Muscle of leg (tissue), 11 donors: ENCODE measurements around the gene ZNF423. TPM values are rescaled to one million over a fixed set of nuclear protein-coding genes. Genes with fewer than 3 reads are reported as not detected.
A peak's percentile ranks its signal among the peaks of the same experiment; 100 is the strongest.

Source experiments
- DNase-seq: peaks from one replicate; pipeline ENCODE4 v3.0.0; 2013
- H3K27ac ChIP-seq: one replicate; pipeline ENCODE4 v1.5.1; 2013; ENCODE audit warnings: mild to moderate bottlenecking, low read length, control low read depth
- H3K27me3 ChIP-seq: one replicate; pipeline ENCODE4 v1.6.1; 2013; ENCODE audit warnings: low read length; ENCODE audit not compliant: control insufficient read depth, insufficient read depth
- H3K36me3 ChIP-seq: one replicate; pipeline ENCODE4 v1.6.1; 2013; ENCODE audit warnings: low read length; ENCODE audit not compliant: control insufficient read depth, insufficient read depth
- H3K4me1 ChIP-seq: one replicate; pipeline ENCODE4 v1.6.1; 2013; ENCODE audit warnings: low read length; ENCODE audit not compliant: control insufficient read depth, insufficient read depth
- H3K4me3 ChIP-seq: one replicate; pipeline ENCODE4 v1.5.1; 2013; ENCODE audit warnings: low read length, control low read depth
- H3K9me3 ChIP-seq: replicated peaks from 2 replicates; pipeline ENCODE4 v1.6.1; 2013; ENCODE audit warnings: low read depth, low read length; ENCODE audit not compliant: control insufficient read depth
- WGBS: methylation state at CpG from one replicate; pipeline ENCODE4 v1.1.5; 2013; ENCODE audit warnings: missing lambda C conversion rate; ENCODE audit not compliant: insufficient coverage; 5-methylcytosine and 5-hydroxymethylcytosine counted together
- polyA plus RNA-seq, 8 donors: library from polyadenylated mRNA; unstranded; fragments of 120-200 nt; gene quantifications; one replicate each; pipeline versions ENCODE4 v1.2.1 to v1.2.3, GENCODE V29; 2013; ENCODE audit warnings: inconsistent platforms in 1 of 8, low replicate concordance in 1 of 8; ENCODE audit not compliant: insufficient read length in 8 of 8, insufficient read depth in 1 of 8
- total RNA-seq: library from RNA; stranded (reverse); fragments of 120-200 nt; gene quantifications from one replicate; pipeline ENCODE4 v1.2.4, GENCODE V29; 2013

Gene ZNF423
- total and polyA plus RNA-seq, 9 donors = 15.8 to 30.0 (median 25.5) TPM

DNA sequence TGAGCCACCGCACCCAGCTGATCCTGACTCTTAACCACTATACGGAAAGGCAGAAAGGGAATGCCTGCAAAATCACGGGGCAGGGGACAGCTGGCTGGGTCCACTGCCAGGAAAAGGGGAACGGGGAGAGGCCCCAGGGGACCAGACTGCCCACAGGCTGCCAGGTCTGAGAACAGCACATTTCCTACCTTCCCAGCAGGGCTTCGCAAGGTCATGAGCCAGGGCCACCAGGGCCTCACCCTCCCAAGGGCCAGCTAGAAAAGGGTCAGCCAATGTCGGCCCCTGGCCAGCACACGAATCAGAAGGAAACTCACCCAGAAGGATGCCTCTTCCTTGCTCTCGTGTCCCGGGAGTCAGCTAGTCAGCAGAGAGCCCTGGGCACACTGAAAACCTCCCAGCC, 118.4 kb downstream of the ZNF423 start:
- no peak overlapping the region for H3K27ac ChIP-seq
- 56% methylated on average over 7 of the region's 9 CpGs for WGBS
- no peak for DNase-seq
- H3K4me3 ChIP-seq = no peak overlapping the region
- H3K4me1 ChIP-seq = peaks cover 47% of the 10 kb centered on the region
- H3K36me3 ChIP-seq = no peaks in the 10 kb centered on the region
- H3K27me3 ChIP-seq = no peaks in the 10 kb centered on the region
- H3K9me3 ChIP-seq = no peaks in the 10 kb centered on the region

- Histone ChIP-seq H3K9me3 (peaks cover 9% of the 10 kb centered on the region), H3K36me3 (peaks cover 14% of the 10 kb centered on the region), H3K27ac (no peak overlapping the region), H3K4me3 (no peak overlapping the region), H3K4me1 (peaks cover 37% of the 10 kb centered on the region), H3K27me3 (no peaks in the 10 kb centered on the region)
- DNase-seq = peak; percentile 87
- 19% methylated on average over 10 of the region's 10 CpGs for WGBS
Measured at GRCh38 chr16:49734331-49734730, 121.6 kb downstream of the ZNF423 start.

DNA sequence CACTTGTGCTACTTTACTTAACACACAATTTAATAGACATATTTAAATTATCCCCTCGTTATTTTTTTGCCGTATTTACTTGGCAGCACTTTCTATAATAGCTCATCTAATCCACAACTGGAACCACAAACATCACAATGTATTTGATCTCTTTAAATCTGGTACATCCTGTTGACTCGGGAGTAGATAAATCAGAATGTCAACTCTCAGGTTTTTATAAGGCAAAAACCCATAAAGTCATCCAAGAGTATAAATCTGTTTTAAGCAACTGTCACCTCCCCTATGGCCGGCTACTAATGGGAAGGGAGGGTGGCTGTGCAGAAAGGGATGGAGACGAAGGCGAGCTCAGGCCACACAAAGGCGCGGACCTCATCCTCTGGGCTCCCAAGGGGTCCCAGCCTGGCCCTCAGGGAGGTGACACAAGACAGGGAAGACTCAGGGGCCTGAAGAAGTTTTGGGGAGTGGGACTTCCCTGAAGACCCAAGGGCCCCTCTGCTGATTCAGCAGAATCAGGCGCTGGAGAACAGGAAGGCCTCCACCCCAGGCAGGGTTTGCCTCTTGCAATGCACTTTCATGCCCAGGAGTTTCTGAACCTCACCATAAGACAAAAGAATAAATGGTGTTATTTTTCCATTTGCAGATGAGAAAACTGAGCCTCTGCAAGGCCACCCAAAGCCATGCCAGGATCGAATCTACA, 122.5 kb downstream of the ZNF423 start:
- WGBS = 70% methylated on average over 5 of the region's 10 CpGs

GRCh38 chr16:49731911-49732310, 124.0 kb downstream of the ZNF423 start:
- Histone ChIP-seq H3K27ac (no peak overlapping the region), H3K4me1 (peaks cover 25% of the 10 kb centered on the region), H3K4me3 (no peak overlapping the region), H3K9me3 (peaks cover 11% of the 10 kb centered on the region), H3K27me3 (no peaks in the 10 kb centered on the region), H3K36me3 (peaks cover 21% of the 10 kb centered on the region)
- WGBS = no CpG with 5 or more reads among the region's 3 CpGs
- DNase-seq = no peak

More for the DNA sequence above, 122.5 kb downstream of the ZNF423 start:
- DNase-seq = no peak
- H3K9me3 ChIP-seq = peaks cover 11% of the 10 kb centered on the region
- H3K27me3 ChIP-seq = no peaks in the 10 kb centered on the region
- H3K36me3 ChIP-seq = peaks cover 21% of the 10 kb centered on the region
- peaks cover 34% of the 10 kb centered on the region for H3K4me1 ChIP-seq
- H3K4me3 ChIP-seq = no peak overlapping the region
- no peak overlapping the region for H3K27ac ChIP-seq

GRCh38 chr16:49730772-49731171, 125.1 kb downstream of the ZNF423 start:
- Histone ChIP-seq H3K4me1 (peaks cover 23% of the 10 kb centered on the region), H3K9me3 (peaks cover 11% of the 10 kb centered on the region), H3K36me3 (peaks cover 22% of the 10 kb centered on the region), H3K27me3 (no peaks in the 10 kb centered on the region), H3K4me3 (no peak overlapping the region), H3K27ac (no peak overlapping the region)
- 60% methylated on average over 5 of the region's 12 CpGs for WGBS
- DNase-seq = peak; percentile 51

DNA sequence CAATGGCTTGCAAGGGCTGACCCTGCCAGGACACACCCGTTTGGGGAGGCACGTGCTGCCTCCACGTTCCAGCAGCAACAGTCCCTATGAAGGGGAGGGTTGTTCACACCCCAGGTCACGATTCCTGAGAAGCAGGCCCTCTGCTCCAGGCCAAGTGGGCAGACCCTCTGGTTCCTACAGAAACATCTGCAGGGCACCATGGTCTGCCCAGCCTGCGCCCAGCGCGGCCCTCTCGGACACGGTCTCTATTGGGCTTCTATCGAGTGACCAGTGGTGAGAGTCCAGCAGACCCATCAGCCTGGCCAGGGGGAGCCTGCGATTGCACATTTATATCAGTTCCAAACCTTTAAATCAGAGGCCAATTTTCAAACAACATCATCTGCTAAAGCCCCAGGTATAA, 128.3 kb downstream of the ZNF423 start:
- no peaks in the 10 kb centered on the region for H3K27me3 ChIP-seq
- WGBS = 88% methylated on average over 10 of the region's 11 CpGs
- H3K4me1 ChIP-seq = peaks cover 9% of the 10 kb centered on the region
- H3K27ac ChIP-seq = no peak overlapping the region
- peaks cover 11% of the 10 kb centered on the region for H3K9me3 ChIP-seq
- peaks cover 26% of the 10 kb centered on the region for H3K36me3 ChIP-seq
- no peak overlapping the region for H3K4me3 ChIP-seq
- no peak for DNase-seq

- Histone ChIP-seq H3K27ac (no peak overlapping the region), H3K4me1 (peaks cover 8% of the 10 kb centered on the region), H3K4me3 (no peak overlapping the region), H3K9me3 (peaks cover 11% of the 10 kb centered on the region), H3K27me3 (no peaks in the 10 kb centered on the region), H3K36me3 (peaks cover 26% of the 10 kb centered on the region)
- WGBS = 93% methylated on average over 5 of the region's 6 CpGs
- DNase-seq = no peak
Measured at GRCh38 chr16:49726155-49726554, 129.8 kb downstream of the ZNF423 start.

DNA sequence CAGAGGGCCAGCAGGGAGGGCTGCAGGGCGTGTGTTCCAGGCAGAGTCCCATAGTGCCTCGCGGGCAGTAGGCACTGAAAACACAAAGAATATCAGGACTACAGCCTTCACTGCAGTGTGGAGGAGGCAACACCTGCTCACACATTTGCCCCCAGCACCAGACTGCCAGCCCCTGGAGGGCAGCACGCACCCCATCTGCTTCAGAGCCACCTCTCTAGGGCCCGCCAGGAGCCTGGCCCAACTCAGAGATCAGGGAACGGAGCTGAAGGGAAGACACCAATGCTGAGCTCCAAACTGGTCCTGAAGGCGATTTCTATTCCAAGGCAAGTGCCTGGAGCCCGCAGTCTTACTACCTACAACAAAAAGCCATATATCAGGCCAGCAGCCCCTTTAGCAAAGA, 130.3 kb downstream of the ZNF423 start:
- Histone ChIP-seq H3K4me3 (no peak overlapping the region), H3K4me1 (peaks cover 7% of the 10 kb centered on the region), H3K27me3 (no peaks in the 10 kb centered on the region), H3K9me3 (peaks cover 11% of the 10 kb centered on the region), H3K27ac (no peak overlapping the region), H3K36me3 (peaks cover 24% of the 10 kb centered on the region)
- no peak for DNase-seq
- 91% methylated on average over 5 of the region's 8 CpGs for whole genome bisulfite sequencing

DNA sequence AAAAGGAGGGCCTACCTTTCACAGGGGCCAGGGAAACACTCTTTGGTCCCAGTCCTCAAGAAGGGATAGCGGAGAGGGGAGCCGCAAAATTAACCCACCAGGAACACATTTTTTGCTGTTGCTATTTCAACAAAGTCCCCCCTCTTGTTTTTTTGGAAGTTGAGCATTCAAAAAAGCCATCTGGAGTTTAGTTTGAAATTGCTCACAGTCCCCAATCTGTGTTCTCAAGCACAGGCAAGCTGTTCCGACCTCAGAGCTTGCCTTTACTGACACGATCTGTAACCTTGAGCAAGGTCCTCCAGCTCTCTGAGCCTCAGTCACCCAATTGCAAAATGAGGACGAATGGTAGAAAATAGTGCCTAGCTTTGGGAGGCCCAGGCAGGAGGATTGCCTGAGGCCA, 131.1 kb downstream of the ZNF423 start:
- 31% methylated on average over 2 of the region's 5 CpGs for WGBS
- Histone ChIP-seq H3K27me3 (no peaks in the 10 kb centered on the region), H3K9me3 (peaks cover 6% of the 10 kb centered on the region), H3K4me3 (no peak overlapping the region), H3K27ac (no peak overlapping the region), H3K36me3 (peaks cover 15% of the 10 kb centered on the region), H3K4me1 (peaks cover 7% of the 10 kb centered on the region)
- no peak for DNase-seq

GRCh38 chr16:49723310-49723709, 132.6 kb downstream of the ZNF423 start:
- DNase-seq = no peak
- Histone ChIP-seq H3K27ac (no peak overlapping the region), H3K27me3 (no peaks in the 10 kb centered on the region), H3K4me3 (no peak overlapping the region), H3K4me1 (peaks cover 7% of the 10 kb centered on the region), H3K9me3 (no peaks in the 10 kb centered on the region), H3K36me3 (peaks cover 5% of the 10 kb centered on the region)
- no CpG with 5 or more reads among the region's 1 CpG for WGBS

DNA sequence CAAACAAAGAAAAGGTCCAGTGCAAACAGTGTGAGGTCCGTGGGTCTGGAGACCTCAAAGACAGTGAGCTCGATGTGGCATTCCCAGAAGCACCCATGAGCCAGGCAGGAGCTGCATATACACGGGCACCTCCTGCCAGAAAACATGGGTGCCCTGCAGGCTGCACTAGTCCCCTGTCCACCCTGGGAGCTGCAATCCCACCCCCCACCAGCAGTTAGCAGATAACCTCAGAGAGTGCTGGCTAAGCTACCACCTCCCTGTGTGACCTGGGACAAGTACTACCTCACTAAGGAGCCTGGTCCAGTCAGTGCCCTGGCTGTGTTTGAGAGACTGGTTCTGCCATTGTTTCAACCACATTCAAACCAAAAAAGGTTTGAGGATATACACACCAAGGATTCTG, 135.7 kb downstream of the ZNF423 start:
- Histone ChIP-seq H3K27me3 (no peaks in the 10 kb centered on the region), H3K27ac (no peak overlapping the region), H3K4me1 (peaks cover 15% of the 10 kb centered on the region), H3K4me3 (no peak overlapping the region), H3K9me3 (no peaks in the 10 kb centered on the region), H3K36me3 (no peaks in the 10 kb centered on the region)
- WGBS = 87% methylated on average over 3 of the region's 3 CpGs
- DNase-seq = no peak
